Activated naive CD8-positive, alpha-beta T cell treated with anti-CD3 and anti-CD28 coated beads, Interleukin-2, amount 10 ng/mL, durations not matched to agents 7 days and 5 days (primary cell): ENCODE measurements around the gene ST6GAL1. TPM values are rescaled to one million over a fixed set of nuclear protein-coding genes. Genes with fewer than 3 reads are reported as not detected.

ENCODE experiments used
- ATAC-seq: fragments of 150-1000 bp; cut with Tn5 transposase; one replicate; pipeline ENCODE4 v1.10.0; 2021; ENCODE audit warnings: low read depth, moderate library complexity
- POLR2A ChIA-PET: fragments of 350-600 bp; sonication (Branson Sonifier 250); formaldehyde crosslinking; loops from one replicate; lab custom pipeline; 2021; ENCODE audit warnings: antibody characterized with exemption; lab: Charles Lee
- DNase-seq: peaks from one replicate; pipeline ENCODE4 v3.0.0; 2021
- H3K27ac Mint-ChIP-seq: one replicate; pipeline ENCODE4 v1.8.0; 2022; ENCODE audit warnings: mild to moderate bottlenecking, mixed read lengths
- H3K27me3 Mint-ChIP-seq: one replicate; pipeline ENCODE4 v1.8.0; 2022; ENCODE audit warnings: mild to moderate bottlenecking, moderate library complexity, mixed read lengths
- H3K36me3 Mint-ChIP-seq: one replicate; pipeline ENCODE4 v1.8.0; 2021; ENCODE audit warnings: mild to moderate bottlenecking, mixed read lengths
- H3K4me1 Mint-ChIP-seq: one replicate; pipeline ENCODE4 v1.8.0; 2021; ENCODE audit warnings: mixed read lengths
- H3K4me3 Mint-ChIP-seq: one replicate; pipeline ENCODE4 v1.8.0; 2022; ENCODE audit warnings: mild to moderate bottlenecking, moderate library complexity, mixed read lengths
- H3K9me3 Mint-ChIP-seq: one replicate; pipeline ENCODE4 v1.8.0; 2021; ENCODE audit warnings: mixed read lengths
- total RNA-seq, 2 experiments: library from RNA; stranded (reverse); gene quantifications; one replicate each; pipeline ENCODE4 v1.2.3, GENCODE V29; 2021

The ST6GAL1 gene
- total RNA-seq, 2 experiments from 2014 or later, result 142 to 150 TPM

GRCh38 chr3:187084580-187084979 is 154.3 kb downstream of the ST6GAL1 start:
- Mint-ChIP-seq H3K27me3 (no peaks in the 10 kb centered on the region), H3K9me3 (peaks cover 9% of the 10 kb centered on the region), H3K4me3 (no peak overlapping the region), H3K27ac (no peak overlapping the region), H3K36me3 (peaks cover 8% of the 10 kb centered on the region), H3K4me1 (peaks cover 6% of the 10 kb centered on the region)
- no peak for DNase-seq
- no peak for ATAC-seq
- POLR2A ChIA-PET, result no interaction called here

GRCh38 chr3:187085021-187085666 is 154.8 kb downstream of the ST6GAL1 start:
- peaks cover 9% of the 10 kb centered on the region for H3K9me3 Mint-ChIP-seq
- POLR2A ChIA-PET, result interaction anchor here (0.6 to 0.7 kb wide), 2 partner anchors 75 to 176 kb away, joined by 3 read pairs; no protein-coding TSS in a partner anchor
- H3K4me3 Mint-ChIP-seq, result no peak overlapping the region
- H3K4me1 Mint-ChIP-seq, result peaks cover 6% of the 10 kb centered on the region
- H3K27ac Mint-ChIP-seq, result no peak overlapping the region
- DNase-seq (no peak), ATAC-seq (no peak)
- H3K27me3 Mint-ChIP-seq, result no peaks in the 10 kb centered on the region
- H3K36me3 Mint-ChIP-seq, result peaks cover 8% of the 10 kb centered on the region

GRCh38 chr3:187085933-187086332 is 155.6 kb downstream of the ST6GAL1 start:
- POLR2A ChIA-PET, result interaction anchor here (0.6 to 0.7 kb wide), 2 partner anchors 75 to 177 kb away, joined by 3 read pairs; no protein-coding TSS in a partner anchor
- H3K27ac Mint-ChIP-seq, result no peak overlapping the region
- H3K9me3 Mint-ChIP-seq, result peaks cover 9% of the 10 kb centered on the region
- H3K36me3 Mint-ChIP-seq, result peaks cover 8% of the 10 kb centered on the region
- peaks cover 6% of the 10 kb centered on the region for H3K4me1 Mint-ChIP-seq
- no peak overlapping the region for H3K4me3 Mint-ChIP-seq
- ATAC-seq (no peak), DNase-seq (no peak)
- H3K27me3 Mint-ChIP-seq, result no peaks in the 10 kb centered on the region

- Mint-ChIP-seq H3K36me3 (peaks cover 8% of the 10 kb centered on the region), H3K9me3 (peaks cover 9% of the 10 kb centered on the region), H3K27me3 (no peaks in the 10 kb centered on the region), H3K4me1 (peaks cover 6% of the 10 kb centered on the region), H3K27ac (no peak overlapping the region), H3K4me3 (no peak overlapping the region)
- DNase-seq (no peak), ATAC-seq (no peak)
- POLR2A ChIA-PET, result interaction anchor here (0.6 kb wide), 1 partner anchor 518 kb away, joined by 4 read pairs; no protein-coding TSS in a partner anchor
Measured at GRCh38 chr3:187086831-187087230, 156.5 kb downstream of the ST6GAL1 start.

GRCh38 chr3:187088701-187089100 is 158.4 kb downstream of the ST6GAL1 start:
- Mint-ChIP-seq H3K4me3 (no peak overlapping the region), H3K36me3 (peaks cover 9% of the 10 kb centered on the region), H3K4me1 (peaks cover 6% of the 10 kb centered on the region), H3K27me3 (no peaks in the 10 kb centered on the region), H3K27ac (no peak overlapping the region), H3K9me3 (peaks cover 9% of the 10 kb centered on the region)
- no peak for DNase-seq
- no peak for ATAC-seq
- POLR2A ChIA-PET, result no interaction called here

GRCh38 chr3:187093320-187093719 is 163.0 kb downstream of the ST6GAL1 start:
- H3K4me1 Mint-ChIP-seq, result no peaks in the 10 kb centered on the region
- H3K4me3 Mint-ChIP-seq, result no peak overlapping the region
- H3K9me3 Mint-ChIP-seq, result peaks cover 14% of the 10 kb centered on the region
- H3K27ac Mint-ChIP-seq, result no peak overlapping the region
- POLR2A ChIA-PET, result interaction anchor here (0.6 to 0.8 kb wide), 2 partner anchors 51 to 65 kb away, joined by 4 to 5 read pairs; no protein-coding TSS in a partner anchor
- H3K36me3 Mint-ChIP-seq, result peaks cover 15% of the 10 kb centered on the region
- H3K27me3 Mint-ChIP-seq, result no peaks in the 10 kb centered on the region
- no peak for ATAC-seq
- no peak for DNase-seq

GRCh38 chr3:187098923-187099512 is 168.7 kb downstream of the ST6GAL1 start:
- no peak for ATAC-seq
- no peak overlapping the region for H3K27ac Mint-ChIP-seq

GRCh38 chr3:187101184-187102072 is 171.1 kb downstream of the ST6GAL1 start:
- DNase-seq, result peak; percentile 58
- Mint-ChIP-seq H3K9me3 (peaks cover 7% of the 10 kb centered on the region), H3K4me1 (peaks cover 21% of the 10 kb centered on the region), H3K4me3 (peak overlapping the region; percentile 70), H3K27ac (peak overlapping the region; percentile 79), H3K36me3 (peaks cover 13% of the 10 kb centered on the region), H3K27me3 (no peaks in the 10 kb centered on the region)
- POLR2A ChIA-PET, result interaction anchor here (0.7 to 1.9 kb wide), 5 partner anchors 56 to 301 kb away, joined by 3 to 6 read pairs (median 4); no protein-coding TSS in a partner anchor
- ATAC-seq, result peak; percentile 79

More at GRCh38 chr3:187098923-187099512, 168.7 kb downstream of the ST6GAL1 start:
- Mint-ChIP-seq H3K27me3 (no peaks in the 10 kb centered on the region), H3K4me3 (no peak overlapping the region), H3K9me3 (peaks cover 13% of the 10 kb centered on the region), H3K4me1 (peaks cover 16% of the 10 kb centered on the region), H3K36me3 (peaks cover 14% of the 10 kb centered on the region)
- no peak for DNase-seq
- POLR2A ChIA-PET, result no interaction called here

- Mint-ChIP-seq H3K4me3 (peak overlapping the region; percentile 70), H3K36me3 (peaks cover 12% of the 10 kb centered on the region), H3K27me3 (no peaks in the 10 kb centered on the region), H3K9me3 (peaks cover 5% of the 10 kb centered on the region), H3K4me1 (peaks cover 21% of the 10 kb centered on the region), H3K27ac (peak overlapping the region; percentile 79)
- DNase-seq, result no peak
- POLR2A ChIA-PET, result interaction anchor here (0.7 to 1.9 kb wide), 5 partner anchors 57 to 302 kb away, joined by 3 to 6 read pairs (median 4); no protein-coding TSS in a partner anchor
- peak; percentile 23 for ATAC-seq
Measured at GRCh38 chr3:187102073-187102634, 171.8 kb downstream of the ST6GAL1 start.

GRCh38 chr3:187103251-187103650 is 172.9 kb downstream of the ST6GAL1 start:
- peaks cover 1% of the 10 kb centered on the region for H3K9me3 Mint-ChIP-seq
- ATAC-seq, result no peak
- H3K27me3 Mint-ChIP-seq, result no peaks in the 10 kb centered on the region
- no peak overlapping the region for H3K4me3 Mint-ChIP-seq
- H3K27ac Mint-ChIP-seq, result no peak overlapping the region
- no peak for DNase-seq
- POLR2A ChIA-PET, result no interaction called here
- H3K4me1 Mint-ChIP-seq, result peaks cover 21% of the 10 kb centered on the region
- H3K36me3 Mint-ChIP-seq, result peaks cover 8% of the 10 kb centered on the region

- POLR2A ChIA-PET, result no interaction called here
Measured at GRCh38 chr3:187104342-187104741, 174.0 kb downstream of the ST6GAL1 start.

GRCh38 chr3:187104933-187105332 is 174.6 kb downstream of the ST6GAL1 start:
- H3K36me3 Mint-ChIP-seq, result peaks cover 3% of the 10 kb centered on the region
- no peak overlapping the region for H3K4me3 Mint-ChIP-seq
- H3K9me3 Mint-ChIP-seq, result no peaks in the 10 kb centered on the region
- peaks cover 18% of the 10 kb centered on the region for H3K4me1 Mint-ChIP-seq
- H3K27me3 Mint-ChIP-seq, result no peaks in the 10 kb centered on the region
- DNase-seq (no peak), ATAC-seq (no peak)
- no peak overlapping the region for H3K27ac Mint-ChIP-seq
- POLR2A ChIA-PET, result interaction anchor here (0.5 kb wide), 1 partner anchor 54 kb away, joined by 3 read pairs; no protein-coding TSS in a partner anchor

More at GRCh38 chr3:187104342-187104741, 174.0 kb downstream of the ST6GAL1 start:
- no peak overlapping the region for H3K4me3 Mint-ChIP-seq
- H3K27ac Mint-ChIP-seq, result no peak overlapping the region
- H3K9me3 Mint-ChIP-seq, result peaks cover 1% of the 10 kb centered on the region
- no peak for ATAC-seq
- no peak for DNase-seq
- H3K4me1 Mint-ChIP-seq, result peaks cover 18% of the 10 kb centered on the region
- no peaks in the 10 kb centered on the region for H3K27me3 Mint-ChIP-seq
- H3K36me3 Mint-ChIP-seq, result peaks cover 5% of the 10 kb centered on the region
